LNCAP (cell line): ENCODE data around the gene CMTM8.

Experiments used
- CTCF ChIP-seq: fragments of 450-650 bp; IDR thresholded peaks from 2 replicates; pipeline ENCODE4 v1.5.1; 2017; ENCODE audit warnings: mild to moderate bottlenecking

CMTM8 gene

GRCh38 chr3:32238453-32239306 is at the start of gene CMTM8:
Gene CMTM8, plus strand, starts transcription at chr3:32238680. Its CDS starts 293 bp downstream, at chr3:32238973.
- no peak for TF ChIP-seq CTCF

- no peak for TF ChIP-seq CTCF
Measured at GRCh38 chr3:32189693-32190092, 48.8 kb upstream of the CMTM8 start.

- no peak for TF ChIP-seq CTCF
Measured at GRCh38 chr3:32193101-32193500, 45.4 kb upstream of the CMTM8 start.

- no peak for TF ChIP-seq CTCF
Measured at GRCh38 chr3:32194653-32195052, 43.8 kb upstream of the CMTM8 start.

- no peak for TF ChIP-seq CTCF
Measured at GRCh38 chr3:32195995-32196540, 42.4 kb upstream of the CMTM8 start.

GRCh38 chr3:32197991-32198390 is 40.5 kb upstream of the CMTM8 start:
- TF ChIP-seq CTCF = no peak

GRCh38 chr3:32198714-32199113 is 39.8 kb upstream of the CMTM8 start:
- TF ChIP-seq CTCF = no peak
